ENCODE data around the gene LGR6. TPM values are rescaled to one million over a fixed set of nuclear protein-coding genes. Genes with fewer than 3 reads are reported as not detected.

LGR6 gene
- total RNA-seq, 1 experiment from 2014 or later, result 0.08 TPM

DNA sequence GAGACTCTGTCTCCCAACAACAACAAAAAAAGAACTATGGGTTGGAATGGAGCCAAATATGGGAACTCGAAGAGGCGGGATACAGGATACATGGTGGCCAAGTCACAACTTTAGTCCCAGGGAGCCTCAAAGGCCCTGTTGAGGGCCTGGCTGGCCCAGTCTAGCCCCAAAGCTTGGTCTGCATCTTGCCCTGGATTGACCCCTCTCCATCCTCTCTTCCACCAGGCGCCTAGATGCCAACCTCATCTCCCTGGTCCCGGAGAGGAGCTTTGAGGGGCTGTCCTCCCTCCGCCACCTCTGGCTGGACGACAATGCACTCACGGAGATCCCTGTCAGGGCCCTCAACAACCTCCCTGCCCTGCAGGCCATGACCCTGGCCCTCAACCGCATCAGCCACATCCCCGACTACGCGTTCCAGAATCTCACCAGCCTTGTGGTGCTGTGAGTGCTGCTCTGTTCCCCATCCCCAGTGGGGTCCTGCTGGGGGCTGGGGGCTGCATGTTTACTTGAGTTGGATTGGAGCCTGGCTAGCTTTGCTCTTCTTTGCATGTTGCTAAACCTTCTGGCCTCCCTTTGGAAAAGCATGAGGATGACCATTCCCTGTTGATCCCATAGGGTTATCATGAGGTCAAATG, 82.6 kb downstream of the LGR6 start:
- Histone ChIP-seq H3K4me1 (ENCODE audit: control insufficient read depth, insufficient read depth, low read length) (no peaks in the 10 kb centered on the region), H3K27ac (ENCODE audit: low read length) (no peak overlapping the region), H3K4me3 (ENCODE audit: low read depth in 2 of 2, low read length in 2 of 2) (no peak overlapping the region), H3K27me3 (ENCODE audit: control insufficient read depth, insufficient read depth, low read length) (peaks cover 5% of the 10 kb centered on the region; the same call in 1 of the 2 replicates), H3K9me3 (ENCODE audit: control insufficient read depth, insufficient read depth, low read depth, low read length) (no peaks in the 10 kb centered on the region), H3K36me3 (ENCODE audit: control insufficient read depth, insufficient read depth, low read length) (no peaks in the 10 kb centered on the region)
- intact Hi-C loops (cut with micrococcal nuclease; ENCODE audit: unreplicated experiment), result no loop called here
- in situ Hi-C loops (cut with HindIII; ENCODE audit: low pct_unique_long_range_greater_than_20kb, low sequenced_read_pairs), result no loop called here
- no TSS peak for BruUV-seq (replicated peaks)
- DNase-seq (ENCODE audit: low read depth, low spot score), result no peak
- no peak for TF ChIP-seq TCF7L2 (IDR thresholded peaks at IDR 0.05; ENCODE audit: low read depth, low read length)
- no peak for ATAC-seq
- CTCF ChIA-PET, result no interaction called here
- POLR2A ChIA-PET, result no interaction called here

DNA sequence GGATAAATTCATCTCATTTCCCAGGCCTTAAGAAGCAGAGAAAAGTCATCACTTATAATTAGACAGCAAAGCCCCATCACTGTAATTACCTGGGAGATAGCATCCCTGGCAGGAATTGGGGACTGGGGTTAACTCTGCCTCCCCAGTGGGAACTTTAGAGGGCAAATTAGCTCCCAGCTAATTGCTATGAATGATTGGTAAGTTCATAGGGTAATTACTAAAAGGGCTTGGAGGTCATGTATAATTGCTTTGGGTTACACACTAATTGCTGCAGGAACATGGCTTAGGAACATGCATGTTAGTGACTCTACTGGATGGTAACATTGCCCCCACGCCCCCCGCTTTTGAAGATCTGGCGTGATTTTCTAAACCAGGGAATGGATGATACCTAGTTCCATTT, 83.3 kb downstream of the LGR6 start:
- TF ChIP-seq CTCF (IDR thresholded peaks at IDR 0.05) (no peak), TCF7L2 (IDR thresholded peaks at IDR 0.05; ENCODE audit: low read depth, low read length) (no peak), POLR2AphosphoS5 (IDR thresholded peaks at IDR 0.05; ENCODE audit: low read depth, low read length) (no peak), SIN3A (IDR thresholded peaks at IDR 0.05; ENCODE audit: borderline replicate concordance, insufficient read depth, low read depth, low read length) (no peak)
- Histone ChIP-seq H3K27me3 (ENCODE audit: control insufficient read depth, insufficient read depth, low read length) (peaks cover 5% of the 10 kb centered on the region; the same call in 1 of the 2 replicates), H3K9me3 (ENCODE audit: control insufficient read depth, insufficient read depth, low read depth, low read length) (no peaks in the 10 kb centered on the region), H3K4me3 (ENCODE audit: low read depth in 2 of 2, low read length in 2 of 2) (no peak overlapping the region), H3K27ac (ENCODE audit: low read length) (no peak overlapping the region), H3K4me1 (ENCODE audit: control insufficient read depth, insufficient read depth, low read length) (no peaks in the 10 kb centered on the region), H3K36me3 (ENCODE audit: control insufficient read depth, insufficient read depth, low read length) (no peaks in the 10 kb centered on the region)
- no peak for DNase-seq (ENCODE audit: low read depth, low spot score)
- ChIA-PET POLR2A (no interaction called here), CTCF (interaction anchor here (0.6 kb wide), 1 partner anchor 85 kb away, joined by 5 read pairs; no protein-coding TSS in a partner anchor)
- no TSS peak for BruUV-seq (replicated peaks)
- ATAC-seq, result no peak
- intact Hi-C loops (cut with micrococcal nuclease; ENCODE audit: unreplicated experiment) (no loop called here), in situ Hi-C loops (cut with HindIII; ENCODE audit: low pct_unique_long_range_greater_than_20kb, low sequenced_read_pairs) (no loop called here)

GRCh38 chr1:202278751-202279150, 85.2 kb downstream of the LGR6 start:
- CTCF ChIA-PET, result no interaction called here
- Histone ChIP-seq H3K9me3 (ENCODE audit: control insufficient read depth, insufficient read depth, low read depth, low read length) (no peaks in the 10 kb centered on the region), H3K4me1 (ENCODE audit: control insufficient read depth, insufficient read depth, low read length) (no peaks in the 10 kb centered on the region; the same call in 1 of the 2 replicates), H3K27me3 (ENCODE audit: control insufficient read depth, insufficient read depth, low read length) (peaks cover 5% of the 10 kb centered on the region; the same call in 1 of the 2 replicates), H3K36me3 (ENCODE audit: control insufficient read depth, insufficient read depth, low read length) (no peaks in the 10 kb centered on the region), H3K27ac (ENCODE audit: low read length) (no peak overlapping the region), H3K4me3 (ENCODE audit: low read depth in 2 of 2, low read length in 2 of 2) (no peak overlapping the region)
- ATAC-seq (no peak), DNase-seq (ENCODE audit: low read depth, low spot score) (no peak)
- no TSS peak for BruUV-seq (replicated peaks)
- TF ChIP-seq TCF7L2 (IDR thresholded peaks at IDR 0.05; ENCODE audit: low read depth, low read length) (no peak), CTCF (IDR thresholded peaks at IDR 0.05) (no peak), POLR2AphosphoS5 (IDR thresholded peaks at IDR 0.05; ENCODE audit: low read depth, low read length) (no peak), SIN3A (IDR thresholded peaks at IDR 0.05; ENCODE audit: borderline replicate concordance, insufficient read depth, low read depth, low read length) (no peak)
- TF ChIP-seq, protein P1, sequence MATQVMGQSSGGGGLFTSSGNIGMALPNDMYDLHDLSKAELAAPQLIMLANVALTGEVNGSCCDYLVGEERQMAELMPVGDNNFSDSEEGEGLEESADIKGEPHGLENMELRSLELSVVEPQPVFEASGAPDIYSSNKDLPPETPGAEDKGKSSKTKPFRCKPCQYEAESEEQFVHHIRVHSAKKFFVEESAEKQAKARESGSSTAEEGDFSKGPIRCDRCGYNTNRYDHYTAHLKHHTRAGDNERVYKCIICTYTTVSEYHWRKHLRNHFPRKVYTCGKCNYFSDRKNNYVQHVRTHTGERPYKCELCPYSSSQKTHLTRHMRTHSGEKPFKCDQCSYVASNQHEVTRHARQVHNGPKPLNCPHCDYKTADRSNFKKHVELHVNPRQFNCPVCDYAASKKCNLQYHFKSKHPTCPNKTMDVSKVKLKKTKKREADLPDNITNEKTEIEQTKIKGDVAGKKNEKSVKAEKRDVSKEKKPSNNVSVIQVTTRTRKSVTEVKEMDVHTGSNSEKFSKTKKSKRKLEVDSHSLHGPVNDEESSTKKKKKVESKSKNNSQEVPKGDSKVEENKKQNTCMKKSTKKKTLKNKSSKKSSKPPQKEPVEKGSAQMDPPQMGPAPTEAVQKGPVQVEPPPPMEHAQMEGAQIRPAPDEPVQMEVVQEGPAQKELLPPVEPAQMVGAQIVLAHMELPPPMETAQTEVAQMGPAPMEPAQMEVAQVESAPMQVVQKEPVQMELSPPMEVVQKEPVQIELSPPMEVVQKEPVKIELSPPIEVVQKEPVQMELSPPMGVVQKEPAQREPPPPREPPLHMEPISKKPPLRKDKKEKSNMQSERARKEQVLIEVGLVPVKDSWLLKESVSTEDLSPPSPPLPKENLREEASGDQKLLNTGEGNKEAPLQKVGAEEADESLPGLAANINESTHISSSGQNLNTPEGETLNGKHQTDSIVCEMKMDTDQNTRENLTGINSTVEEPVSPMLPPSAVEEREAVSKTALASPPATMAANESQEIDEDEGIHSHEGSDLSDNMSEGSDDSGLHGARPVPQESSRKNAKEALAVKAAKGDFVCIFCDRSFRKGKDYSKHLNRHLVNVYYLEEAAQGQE (IDR thresholded peaks at IDR 0.05; ENCODE audit: insufficient read depth in 1 of 2, low read depth in 2 of 2, low read length in 1 of 2), result no peak
- in situ Hi-C loops (cut with HindIII; ENCODE audit: low pct_unique_long_range_greater_than_20kb, low sequenced_read_pairs) (no loop called here), intact Hi-C loops (cut with micrococcal nuclease; ENCODE audit: unreplicated experiment) (no loop called here)
- POLR2A ChIA-PET, result no interaction called here

All from Panc1 (cell line).